HG03378 (cell line): ENCODE measurements around the gene PDS5B.
"Not testable (repeated sequence)": the region's sequence is repeated elsewhere in the genome, so short reads cannot be mapped to it uniquely, and the experiment has no call there.

ENCODE experiments used
- ATAC-seq: cut with Tn5 transposase; IDR thresholded peaks from one replicate; pipeline ENCODE4 v1.9.1; 2021; ENCODE audit warnings: mild to moderate bottlenecking, moderate library complexity; ENCODE audit not compliant: unreplicated experiment

The PDS5B gene

DNA sequence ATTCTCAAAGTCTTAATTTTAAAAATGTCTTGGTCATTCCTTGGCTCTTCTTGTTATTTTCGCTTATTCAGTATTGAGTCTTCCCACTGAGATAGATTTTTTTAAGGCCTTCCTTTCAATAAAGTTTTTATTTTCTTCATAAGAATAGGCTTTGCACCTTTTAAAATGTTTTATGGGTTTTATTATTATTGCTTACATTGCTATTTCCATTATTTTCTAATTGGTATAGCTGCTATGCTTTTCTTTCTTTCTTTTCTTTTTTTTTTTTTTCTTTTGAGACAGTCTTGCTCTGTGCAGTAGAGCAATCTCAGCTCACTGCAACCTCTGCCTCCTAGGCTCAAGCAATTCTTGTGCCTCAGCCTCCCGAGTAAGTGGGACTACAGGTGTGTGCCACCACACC, 195.7 kb downstream of the PDS5B start:
- no peak for ATAC-seq

DNA sequence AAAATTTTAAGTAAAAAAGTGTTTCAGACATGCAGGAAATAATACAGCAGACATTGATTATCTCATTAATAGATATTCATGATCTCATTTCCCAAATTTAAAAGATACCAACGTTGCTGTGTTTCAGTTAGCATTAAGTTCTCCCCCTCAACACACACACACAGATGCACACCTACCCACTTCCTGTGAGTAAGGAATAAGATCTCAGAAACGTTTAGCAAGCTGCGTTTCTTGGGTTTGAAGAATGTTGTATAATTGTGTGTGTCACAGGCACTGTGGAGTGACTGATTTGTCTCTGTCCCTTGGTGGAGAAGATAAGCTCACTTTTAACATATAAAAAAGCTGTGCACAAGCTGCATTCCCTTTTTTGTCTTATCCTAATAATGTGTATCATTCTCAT, 196.8 kb downstream of the PDS5B start:
- no peak for ATAC-seq

DNA sequence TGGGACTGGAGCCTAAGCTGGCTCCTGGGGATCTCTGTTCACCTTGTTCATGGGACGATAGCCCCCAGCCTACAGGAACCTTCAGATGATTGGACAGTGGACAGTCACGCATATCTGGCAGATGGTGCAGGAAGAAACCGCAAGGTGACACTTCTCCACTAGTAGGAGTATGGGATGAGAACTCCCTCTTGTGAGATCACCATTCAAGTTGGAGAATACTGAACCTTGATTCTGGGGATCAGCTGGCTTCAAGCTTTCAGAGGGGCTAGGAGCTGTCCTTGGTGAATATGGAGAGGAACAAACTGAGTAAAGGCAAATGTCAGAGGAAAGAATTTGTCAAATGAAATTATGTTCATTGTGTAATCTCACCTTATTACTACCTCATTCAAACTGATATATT, 204.5 kb downstream of the PDS5B start:
- ATAC-seq: no peak

DNA sequence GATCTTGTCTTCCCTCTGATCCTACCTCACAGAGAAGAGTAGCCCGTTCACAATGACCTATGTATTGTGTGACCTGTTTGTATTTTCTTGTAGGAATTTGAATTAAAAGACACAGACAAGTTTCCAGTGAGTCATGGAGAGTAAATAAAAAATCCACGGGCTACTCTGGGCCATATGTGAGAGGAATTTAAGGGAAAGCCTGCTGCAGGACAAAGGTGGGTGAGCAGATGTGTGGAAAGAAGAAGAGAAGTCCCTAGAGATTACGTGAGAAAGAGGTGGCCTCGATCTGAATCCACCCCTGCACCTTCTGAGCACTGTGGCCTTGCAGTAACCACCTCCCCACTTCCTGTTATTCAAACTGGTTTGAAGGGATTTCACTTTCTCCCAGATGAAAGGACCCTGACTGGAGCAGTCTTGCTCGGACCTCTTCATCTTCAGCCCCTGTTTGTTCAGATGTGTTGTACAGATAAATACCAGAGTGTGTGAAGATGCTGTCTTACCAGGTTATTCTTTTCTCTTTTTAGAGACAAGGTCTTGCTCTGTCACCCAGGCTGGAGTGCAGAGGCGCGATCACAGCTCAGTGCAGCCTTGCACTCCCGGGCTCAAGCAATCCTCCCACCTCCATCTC, 205.4 kb downstream of the PDS5B start:
- no peak for ATAC-seq

DNA sequence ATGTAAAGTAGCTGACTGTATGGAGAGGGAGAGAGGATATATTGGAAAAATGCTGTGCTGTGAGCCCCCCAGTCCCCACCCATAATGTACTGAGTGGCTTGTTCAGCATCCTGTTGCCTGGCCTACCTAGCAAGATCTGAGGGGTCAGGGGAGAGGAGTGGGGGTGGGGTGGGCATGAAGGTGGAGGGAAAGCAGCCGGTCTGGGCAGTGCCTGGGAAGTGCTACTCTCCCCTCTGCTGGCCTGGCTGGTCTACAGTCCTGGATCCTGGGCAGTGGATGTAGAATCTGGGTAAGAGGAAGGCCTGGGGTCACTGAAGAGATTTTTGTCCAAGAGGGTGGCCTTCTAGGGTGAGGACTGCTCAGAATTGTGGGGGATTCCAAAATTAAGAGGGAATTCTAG, 210.5 kb downstream of the PDS5B start:
- no peak for ATAC-seq

DNA sequence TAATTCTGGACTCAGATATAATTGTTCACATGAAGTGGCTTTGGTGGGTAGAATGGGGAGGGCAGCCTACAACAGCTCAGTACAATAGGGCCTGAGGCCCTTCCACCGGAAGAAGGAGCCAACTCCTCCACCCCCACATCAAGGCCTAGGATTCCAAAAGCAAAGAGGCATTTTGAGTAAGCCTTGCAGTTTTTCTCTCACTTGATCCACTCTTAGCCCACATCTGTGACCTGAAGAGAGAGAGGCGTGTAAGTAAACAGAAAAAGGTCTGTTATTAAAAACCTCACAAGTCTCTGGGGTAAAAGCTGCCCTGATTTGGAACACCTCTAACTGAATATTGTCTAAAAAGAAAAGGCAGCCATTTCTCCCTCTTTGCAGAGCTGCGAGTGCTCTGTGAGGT, 215.9 kb downstream of the PDS5B start:
- no peak for ATAC-seq

DNA sequence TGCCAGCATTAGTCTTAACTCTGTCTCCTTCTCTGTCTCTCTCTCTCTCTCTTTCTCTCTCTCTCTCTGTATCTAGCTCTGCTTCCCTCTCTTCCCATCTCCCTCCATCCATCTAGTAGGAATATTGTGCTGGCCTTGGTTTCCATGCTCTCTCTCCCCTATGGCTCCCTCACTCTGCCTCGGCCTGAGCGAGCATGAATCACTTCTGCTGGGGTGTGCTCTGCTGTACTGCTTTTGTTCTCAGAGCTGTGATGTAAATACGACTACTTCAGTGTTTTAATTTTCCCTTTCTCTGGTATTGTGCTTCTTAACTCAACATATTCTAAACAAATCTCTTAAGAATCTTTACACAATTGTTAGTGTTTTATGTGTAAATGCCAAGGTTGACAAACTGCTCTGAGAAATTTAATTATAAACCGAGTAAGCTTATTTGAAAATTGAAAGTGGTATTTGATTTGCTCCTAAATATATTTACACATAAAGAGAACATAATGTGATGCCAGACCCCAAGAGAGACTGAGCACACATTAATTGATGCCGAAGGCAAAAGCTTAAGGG, 218.5 kb downstream of the PDS5B start:
- ATAC-seq: no peak

DNA sequence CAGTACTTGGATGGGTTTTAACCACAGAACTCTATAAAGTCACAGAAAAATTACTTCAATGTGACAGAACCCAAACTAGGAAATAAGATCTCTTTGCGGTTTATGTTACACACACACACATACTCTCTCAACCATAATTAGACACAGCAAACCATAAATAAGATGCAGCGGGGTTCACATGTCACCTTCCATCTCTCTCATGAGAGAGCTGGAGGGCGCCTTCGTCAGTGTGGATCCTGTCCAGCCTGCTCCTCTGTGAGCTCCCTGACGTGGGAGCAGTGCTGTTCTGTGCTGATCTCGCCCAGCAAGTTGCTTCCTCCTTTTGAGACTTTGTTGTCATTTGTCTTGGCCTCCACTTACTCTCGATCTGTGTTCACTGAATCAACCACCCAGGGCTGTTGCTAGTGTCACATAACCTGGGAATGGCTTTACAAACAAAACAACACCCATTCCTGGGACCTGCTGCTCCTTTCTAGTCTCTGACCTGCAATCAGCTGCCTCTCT, 225.1 kb downstream of the PDS5B start:
- ATAC-seq: no peak

DNA sequence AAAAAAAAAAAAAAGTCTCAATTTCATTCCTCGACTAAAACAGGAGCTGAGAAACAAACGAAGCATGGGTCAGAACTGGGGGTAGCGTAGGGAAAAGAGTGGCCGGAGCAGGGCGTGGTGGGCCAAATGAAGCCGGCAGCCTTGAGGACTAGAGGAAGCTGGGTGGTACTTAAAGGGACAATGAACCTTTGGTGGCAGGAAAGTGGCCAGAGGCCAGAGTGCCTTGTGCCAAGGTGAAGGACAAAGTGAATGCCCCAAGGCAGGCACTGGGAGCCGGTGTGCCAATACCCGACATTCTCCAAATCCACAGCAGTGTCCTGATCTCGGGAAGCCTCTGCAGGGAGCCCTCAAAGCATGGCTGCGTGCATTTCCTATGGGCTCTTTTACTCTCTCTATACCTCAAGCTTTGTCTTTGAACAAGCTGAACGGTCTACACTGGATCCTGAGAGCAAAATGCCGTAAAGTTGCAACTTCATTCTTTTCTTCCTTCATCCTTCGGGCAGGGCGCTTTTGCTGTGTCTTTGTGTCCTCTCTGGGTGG, 235.0 kb downstream of the PDS5B start:
- no peak for ATAC-seq

DNA sequence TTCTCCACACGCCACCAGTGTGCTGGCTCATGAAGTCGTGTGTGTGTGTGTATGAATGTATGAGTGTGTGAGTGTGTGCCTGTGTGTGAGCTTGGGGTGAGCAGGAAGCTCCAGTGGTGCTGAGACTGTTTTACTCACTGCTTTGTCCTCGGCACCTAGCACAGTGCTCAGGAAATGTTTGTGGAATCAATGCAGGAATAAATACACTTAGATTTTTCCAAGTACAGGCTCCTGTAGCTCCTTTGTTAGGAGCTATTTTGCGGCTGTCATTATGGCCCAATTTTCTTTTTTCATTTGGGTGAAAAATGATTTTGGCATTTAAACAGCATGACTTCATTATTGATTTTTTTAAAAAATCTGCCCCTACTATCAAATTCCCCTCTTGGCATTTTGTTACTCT, 236.5 kb downstream of the PDS5B start:
- ATAC-seq: no peak

DNA sequence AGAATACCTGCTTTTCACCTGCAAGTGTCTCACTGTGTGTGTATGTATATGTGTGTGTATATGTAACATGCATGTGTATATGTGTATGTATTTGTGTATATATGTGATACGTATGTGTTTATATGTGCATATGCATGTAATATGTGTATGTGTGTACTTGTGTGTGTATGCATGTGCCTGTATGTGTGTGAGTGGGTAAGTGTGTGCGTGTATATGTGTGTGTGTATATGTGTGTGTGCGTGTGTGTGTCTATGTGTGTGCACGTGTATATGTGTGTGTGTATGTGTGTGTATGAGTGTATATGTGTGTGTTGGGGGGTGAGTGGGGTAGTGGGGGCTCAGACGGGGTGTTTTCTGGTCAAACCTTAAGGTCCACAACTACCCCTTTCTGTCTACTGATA, 237.3 kb downstream of the PDS5B start:
- no peak for ATAC-seq

DNA sequence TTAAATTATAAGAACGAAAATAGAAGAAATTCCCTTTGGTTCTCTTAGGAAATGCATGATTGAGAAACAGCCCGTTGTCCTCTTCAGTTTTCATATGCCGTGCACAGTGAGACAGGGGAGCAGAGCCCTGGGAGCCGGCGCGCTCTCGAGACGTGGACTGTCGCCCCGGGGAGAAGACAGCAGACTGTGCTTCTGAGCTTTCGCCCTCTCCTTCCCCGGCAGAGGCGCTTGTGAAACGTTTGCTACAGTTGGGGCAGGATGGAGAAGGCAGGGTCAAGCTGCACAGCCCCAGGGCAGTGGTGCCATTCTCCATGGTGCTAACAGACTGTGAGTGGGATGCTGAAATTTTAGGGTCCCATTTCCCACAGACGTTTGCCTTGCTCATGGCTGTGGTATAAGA, 237.8 kb downstream of the PDS5B start:
- ATAC-seq: no peak

DNA sequence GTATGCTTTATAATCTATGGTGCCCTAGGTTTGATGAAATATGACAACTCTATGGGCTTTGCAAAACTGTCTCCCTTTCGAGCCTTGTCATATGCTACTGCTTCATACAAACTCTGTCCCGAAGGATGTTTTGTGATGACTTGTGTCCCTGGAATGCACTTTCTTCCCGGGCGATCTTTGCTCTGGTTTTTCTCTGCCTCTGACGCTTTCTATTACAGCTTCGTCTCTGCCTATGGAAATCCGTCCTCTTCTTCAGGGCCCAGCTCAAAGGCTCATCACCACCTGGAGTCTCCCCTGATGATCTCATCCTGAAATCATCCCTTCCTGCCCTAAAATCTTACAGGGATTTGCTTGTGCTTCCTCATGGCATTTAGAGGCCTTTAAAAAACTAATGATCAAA, 238.4 kb downstream of the PDS5B start:
- no peak for ATAC-seq

DNA sequence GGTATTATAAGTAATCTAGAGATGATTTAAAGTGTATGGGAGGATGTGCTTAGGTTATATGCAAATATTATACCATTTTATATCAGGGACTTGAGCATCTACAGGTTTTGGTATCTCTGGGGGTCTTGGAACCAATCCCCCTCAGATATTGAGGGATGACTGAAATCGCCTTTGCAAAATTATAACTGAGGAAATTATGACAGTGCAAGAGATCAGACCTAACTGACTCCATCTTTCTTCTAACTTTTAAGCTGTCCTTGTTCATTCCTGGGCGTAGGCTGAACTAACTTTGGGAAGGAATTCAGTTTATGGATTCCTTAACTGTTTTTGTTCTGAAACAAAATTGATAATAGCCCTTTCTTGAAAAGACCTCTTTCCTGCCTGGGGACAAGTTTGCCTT, 239.2 kb downstream of the PDS5B start:
- ATAC-seq: no peak

DNA sequence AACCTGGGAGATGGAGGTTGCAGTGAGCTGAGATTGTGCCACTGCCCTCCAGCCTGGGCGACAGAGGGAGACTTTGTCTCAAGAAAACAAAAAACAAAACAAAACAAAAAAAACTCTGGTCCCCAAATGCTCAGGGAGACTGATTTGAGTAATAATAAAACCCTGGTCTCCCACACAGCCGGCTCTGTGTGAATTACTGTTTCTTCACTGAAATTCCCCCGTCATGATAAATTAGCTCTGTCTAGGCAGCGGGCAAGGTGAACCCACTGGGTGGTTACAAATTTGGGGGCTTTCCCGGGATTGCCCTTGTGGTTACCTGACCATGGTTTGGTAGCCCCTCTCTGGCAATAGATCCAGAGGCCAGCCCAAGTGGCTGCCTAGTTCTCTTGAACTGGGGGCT, 240.1 kb downstream of the PDS5B start:
- ATAC-seq: not testable (repeated sequence)
